Upper lobe of right lung (tissue), 1 donor: Measurements from ENCODE around the gene SPIB. TPM values are rescaled to one million over a fixed set of nuclear protein-coding genes. Genes with fewer than 3 reads are reported as not detected.

Experiments used
- ATAC-seq: fragments of 200-7000 bp; cut with Tn5 transposase; one replicate; pipeline ENCODE4 v1.9.1; 2020; ENCODE audit warnings: mild to moderate bottlenecking, moderate library complexity
- DNase-seq: peaks from one replicate; pipeline ENCODE4 v3.0.0-alpha.2; 2020
- H3K27ac ChIP-seq: fragments of 200-600 bp; one replicate; pipeline ENCODE4 v1.8.0; 2022
- H3K27me3 ChIP-seq: fragments of 200-600 bp; one replicate; pipeline ENCODE4 v1.8.0; 2022; ENCODE audit warnings: mild to moderate bottlenecking
- H3K36me3 ChIP-seq: fragments of 200-600 bp; one replicate; pipeline ENCODE4 v1.8.0; 2022
- H3K4me1 ChIP-seq: fragments of 200-600 bp; one replicate; pipeline ENCODE4 v1.8.0; 2022
- H3K4me3 ChIP-seq: fragments of 200-600 bp; one replicate; pipeline ENCODE4 v1.8.0; 2022; ENCODE audit warnings: mild to moderate bottlenecking
- H3K9me3 ChIP-seq: fragments of 200-600 bp; one replicate; pipeline ENCODE4 v1.8.0; 2022
- intact Hi-C: fragments of 100-400 bp; cut with DNase I; formaldehyde crosslinking; loops from one replicate; pipeline ENCODE4 v1.11.0; 2022
- total RNA-seq: library from RNA; stranded (reverse); fragmentation: NEBNext Ultra II Directional; extraction: Animal tissue kit (Norgen Biotek cat#: 25700); gene quantifications from one replicate; pipeline ENCODE4 v1.2.1, GENCODE V29; 2021
- TF ChIP-seq, protein P1 (sequence below): fragments of 200-600 bp; IDR thresholded peaks from one replicate; pipeline ENCODE4 v1.8.0; 2022; ENCODE audit warnings: antibody characterized with exemption
- donor health status: DM: no; HTN: yes; CAD: no; lungs with severe emphysema.

Gene SPIB
- total RNA-seq, 1 donor from 2014 or later, result 0.52 TPM

DNA sequence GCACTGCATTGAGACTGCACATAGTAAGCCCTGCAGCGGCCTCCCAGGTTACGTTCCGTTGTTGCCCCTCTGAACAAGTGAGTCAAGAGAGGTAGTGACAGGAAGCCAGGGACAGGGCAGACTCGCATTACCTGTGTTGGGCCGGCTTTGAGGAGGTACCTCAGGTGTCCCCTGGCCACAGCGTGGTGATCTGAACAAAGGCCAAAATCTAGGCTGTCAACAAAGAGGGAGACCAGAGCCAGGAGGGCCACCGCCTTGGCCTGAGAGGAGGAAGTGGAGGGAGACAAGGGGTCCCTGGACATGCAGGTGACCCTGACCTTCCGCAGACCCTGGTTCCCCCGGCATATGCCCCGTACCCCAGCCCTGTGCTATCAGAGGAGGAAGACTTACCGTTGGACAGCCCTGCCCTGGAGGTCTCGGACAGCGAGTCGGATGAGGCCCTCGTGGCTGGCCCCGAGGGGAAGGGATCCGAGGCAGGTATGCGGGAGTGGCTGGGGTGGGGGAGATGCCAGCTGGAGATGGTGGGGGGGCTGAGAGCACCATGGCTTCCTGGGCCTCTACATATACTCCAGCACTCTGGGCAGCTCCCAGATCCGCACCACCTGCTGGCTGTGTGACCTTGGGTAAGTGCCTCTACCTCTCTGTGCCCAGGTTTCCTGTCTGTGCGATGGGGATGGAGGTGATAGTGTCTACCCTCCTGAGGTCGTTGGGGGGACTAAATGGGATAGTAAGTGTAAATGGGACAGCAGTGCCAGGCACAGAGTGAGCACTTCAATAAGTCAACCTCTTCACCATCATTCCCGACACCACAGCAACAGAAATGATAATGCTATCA, 4.8 kb downstream of the SPIB start:
- no peaks in the 10 kb centered on the region for H3K9me3 ChIP-seq
- H3K27ac ChIP-seq, result no peak overlapping the region
- H3K4me3 ChIP-seq, result no peak overlapping the region
- H3K27me3 ChIP-seq, result peaks cover 27% of the 10 kb centered on the region
- intact Hi-C loops, result no loop called here
- no peaks in the 10 kb centered on the region for H3K4me1 ChIP-seq
- H3K36me3 ChIP-seq, result no peaks in the 10 kb centered on the region
- DNase-seq (no peak), ATAC-seq (no peak)
- TF ChIP-seq, protein P1, sequence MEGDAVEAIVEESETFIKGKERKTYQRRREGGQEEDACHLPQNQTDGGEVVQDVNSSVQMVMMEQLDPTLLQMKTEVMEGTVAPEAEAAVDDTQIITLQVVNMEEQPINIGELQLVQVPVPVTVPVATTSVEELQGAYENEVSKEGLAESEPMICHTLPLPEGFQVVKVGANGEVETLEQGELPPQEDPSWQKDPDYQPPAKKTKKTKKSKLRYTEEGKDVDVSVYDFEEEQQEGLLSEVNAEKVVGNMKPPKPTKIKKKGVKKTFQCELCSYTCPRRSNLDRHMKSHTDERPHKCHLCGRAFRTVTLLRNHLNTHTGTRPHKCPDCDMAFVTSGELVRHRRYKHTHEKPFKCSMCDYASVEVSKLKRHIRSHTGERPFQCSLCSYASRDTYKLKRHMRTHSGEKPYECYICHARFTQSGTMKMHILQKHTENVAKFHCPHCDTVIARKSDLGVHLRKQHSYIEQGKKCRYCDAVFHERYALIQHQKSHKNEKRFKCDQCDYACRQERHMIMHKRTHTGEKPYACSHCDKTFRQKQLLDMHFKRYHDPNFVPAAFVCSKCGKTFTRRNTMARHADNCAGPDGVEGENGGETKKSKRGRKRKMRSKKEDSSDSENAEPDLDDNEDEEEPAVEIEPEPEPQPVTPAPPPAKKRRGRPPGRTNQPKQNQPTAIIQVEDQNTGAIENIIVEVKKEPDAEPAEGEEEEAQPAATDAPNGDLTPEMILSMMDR, result no peak

DNA sequence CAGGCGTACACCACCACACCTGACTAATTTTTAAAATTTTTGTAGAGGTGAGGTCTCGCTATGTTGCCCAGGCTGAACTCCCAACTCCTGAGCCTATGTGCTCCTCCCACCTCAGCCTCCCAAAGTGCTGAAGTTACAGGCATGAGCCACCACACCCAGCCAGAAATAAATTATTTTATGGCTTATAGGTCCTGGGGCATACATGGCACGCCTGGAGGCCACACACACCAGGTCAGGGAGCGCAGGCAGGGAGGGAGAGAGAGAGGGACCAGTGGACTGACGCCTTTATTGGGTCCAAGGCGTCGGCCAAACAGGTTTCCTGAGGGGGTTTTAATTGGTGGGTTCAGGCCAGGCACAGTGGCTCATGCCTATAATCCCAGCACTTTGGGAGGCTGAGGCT, 6.8 kb downstream of the SPIB start:
- no peak overlapping the region for H3K27ac ChIP-seq
- intact Hi-C loops, result no loop called here
- ATAC-seq (no peak), DNase-seq (no peak)
- TF ChIP-seq, protein P1, result no peak
- H3K27me3 ChIP-seq, result peaks cover 12% of the 10 kb centered on the region
- H3K4me3 ChIP-seq, result no peak overlapping the region
- H3K4me1 ChIP-seq, result no peaks in the 10 kb centered on the region
- H3K9me3 ChIP-seq, result no peaks in the 10 kb centered on the region
- no peaks in the 10 kb centered on the region for H3K36me3 ChIP-seq

DNA sequence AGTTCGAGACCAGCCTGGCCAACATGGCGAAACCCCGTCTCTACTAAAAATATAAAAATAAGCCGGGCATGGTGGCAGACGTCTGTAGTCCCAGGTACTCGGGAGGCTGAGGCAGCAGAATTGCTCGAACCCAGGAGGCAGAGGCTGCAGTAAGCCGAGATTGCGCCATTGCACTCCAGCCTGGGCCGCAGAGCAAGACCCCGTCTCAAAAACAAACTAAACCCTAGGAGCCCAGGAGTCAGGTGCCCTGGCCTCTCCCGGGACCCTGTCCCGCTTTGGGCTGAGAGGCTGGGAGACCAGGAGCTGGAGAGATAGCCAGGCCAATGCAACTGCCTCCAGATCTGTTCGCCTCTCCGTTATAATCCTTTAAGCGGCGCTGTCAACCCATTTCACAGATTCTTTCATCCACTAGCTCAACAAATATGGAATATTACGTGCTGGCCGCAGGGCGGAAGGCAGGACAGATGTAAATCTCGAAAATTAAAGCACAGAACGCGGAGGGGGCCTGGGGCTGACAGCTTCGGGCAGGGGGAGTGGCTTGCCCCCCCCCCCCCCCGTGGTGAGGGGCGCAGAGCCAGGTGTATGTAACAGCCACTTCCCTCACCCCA, 8.7 kb downstream of the SPIB start:
- intact Hi-C loops, result no loop called here
- Histone ChIP-seq H3K27me3 (peaks cover under 1% of the 10 kb centered on the region), H3K4me3 (peak overlapping the region; percentile 34)

DNA sequence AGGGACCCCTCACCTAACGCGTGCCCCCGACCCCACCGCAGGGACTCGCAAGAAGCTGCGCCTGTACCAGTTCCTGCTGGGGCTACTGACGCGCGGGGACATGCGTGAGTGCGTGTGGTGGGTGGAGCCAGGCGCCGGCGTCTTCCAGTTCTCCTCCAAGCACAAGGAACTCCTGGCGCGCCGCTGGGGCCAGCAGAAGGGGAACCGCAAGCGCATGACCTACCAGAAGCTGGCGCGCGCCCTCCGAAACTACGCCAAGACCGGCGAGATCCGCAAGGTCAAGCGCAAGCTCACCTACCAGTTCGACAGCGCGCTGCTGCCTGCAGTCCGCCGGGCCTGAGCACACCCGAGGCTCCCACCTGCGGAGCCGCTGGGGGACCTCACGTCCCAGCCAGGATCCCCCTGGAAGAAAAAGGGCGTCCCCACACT, 9.3 kb downstream of the SPIB start:
- peak; percentile 97 for DNase-seq
- Histone ChIP-seq H3K27me3 (peaks cover 4% of the 10 kb centered on the region), H3K9me3 (no peaks in the 10 kb centered on the region), H3K27ac (peak overlapping the region; percentile 68), H3K4me1 (peaks cover 14% of the 10 kb centered on the region), H3K4me3 (peak overlapping the region; percentile 34), H3K36me3 (no peaks in the 10 kb centered on the region)
- TF ChIP-seq, protein P1, result no peak
- intact Hi-C loops, result no loop called here
- ATAC-seq, result peak; percentile 85

More for the DNA sequence above, 8.7 kb downstream of the SPIB start:
- ATAC-seq (no peak), DNase-seq (no peak)
- TF ChIP-seq, protein P1, result no peak
- H3K9me3 ChIP-seq, result no peaks in the 10 kb centered on the region
- peak overlapping the region; percentile 68 for H3K27ac ChIP-seq
- H3K4me1 ChIP-seq, result peaks cover 10% of the 10 kb centered on the region
- H3K36me3 ChIP-seq, result no peaks in the 10 kb centered on the region

DNA sequence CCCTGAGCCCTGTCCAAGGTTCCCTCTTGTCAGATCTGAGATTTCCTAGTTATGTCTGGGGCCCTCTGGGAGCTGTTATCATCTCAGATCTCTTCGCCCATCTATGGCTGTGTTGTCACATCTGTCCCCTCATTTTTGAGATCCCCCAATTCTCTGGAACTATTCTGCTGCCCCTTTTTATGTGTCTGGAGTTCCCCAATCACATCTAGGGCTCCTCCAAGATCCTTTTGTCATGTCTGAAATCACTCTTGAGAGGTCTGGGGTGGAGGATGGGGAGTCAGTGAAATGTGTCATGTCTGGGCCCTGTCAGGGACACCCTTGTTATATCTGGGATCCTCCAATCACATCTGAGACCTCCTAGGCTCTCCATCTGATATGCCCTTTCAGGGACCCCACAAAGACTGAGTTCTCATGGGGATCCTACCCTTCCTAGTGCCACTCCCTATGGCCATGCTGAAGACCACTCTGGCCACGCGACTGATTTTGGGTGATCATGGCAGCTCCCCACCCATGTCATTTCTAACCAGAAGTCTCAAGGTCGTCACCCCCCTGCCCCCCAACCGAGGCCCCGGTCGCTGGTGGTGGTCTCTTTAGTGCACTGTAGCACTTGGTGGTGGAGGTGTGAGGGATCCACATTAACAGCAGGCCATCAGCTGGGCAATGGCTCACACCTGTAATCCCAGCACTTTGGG, 10.2 kb downstream of the SPIB start:
- TF ChIP-seq, protein P1, result no peak

More for the DNA sequence above, 10.2 kb downstream of the SPIB start:
- Histone ChIP-seq H3K36me3 (no peaks in the 10 kb centered on the region), H3K4me3 (no peak overlapping the region), H3K27ac (no peak overlapping the region), H3K9me3 (no peaks in the 10 kb centered on the region), H3K4me1 (peaks cover 14% of the 10 kb centered on the region), H3K27me3 (peaks cover 4% of the 10 kb centered on the region)
- no peak for DNase-seq
- intact Hi-C loops, result no loop called here
- no peak for ATAC-seq
